HG02885 (cell line): ENCODE results near the gene RNF34.

ENCODE experiments used
- ATAC-seq: cut with Tn5 transposase; IDR thresholded peaks from one replicate; pipeline ENCODE4 v1.9.1; 2021; ENCODE audit warnings: mild to moderate bottlenecking; ENCODE audit not compliant: unreplicated experiment, poor library complexity

Gene RNF34

DNA sequence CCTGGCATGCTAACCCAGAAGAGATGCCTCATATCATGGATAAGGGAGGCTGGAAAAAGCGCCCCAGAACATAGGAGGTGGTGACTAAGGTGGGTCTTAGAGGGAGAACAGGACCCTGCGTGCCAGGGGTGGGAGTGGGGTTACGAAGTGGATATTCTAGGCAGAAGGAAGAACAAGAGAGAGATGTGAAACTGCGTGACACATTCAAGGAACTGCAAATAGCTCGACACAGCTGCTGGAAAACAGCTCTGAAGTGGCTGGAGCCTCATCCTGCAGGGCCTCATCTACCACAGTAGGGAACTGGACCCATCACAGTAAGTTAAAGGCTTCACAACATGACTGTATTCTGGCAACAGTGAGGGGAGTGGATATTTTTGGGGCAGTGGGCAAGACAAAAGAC, 61.1 kb downstream of the RNF34 start:
- ATAC-seq: no peak

DNA sequence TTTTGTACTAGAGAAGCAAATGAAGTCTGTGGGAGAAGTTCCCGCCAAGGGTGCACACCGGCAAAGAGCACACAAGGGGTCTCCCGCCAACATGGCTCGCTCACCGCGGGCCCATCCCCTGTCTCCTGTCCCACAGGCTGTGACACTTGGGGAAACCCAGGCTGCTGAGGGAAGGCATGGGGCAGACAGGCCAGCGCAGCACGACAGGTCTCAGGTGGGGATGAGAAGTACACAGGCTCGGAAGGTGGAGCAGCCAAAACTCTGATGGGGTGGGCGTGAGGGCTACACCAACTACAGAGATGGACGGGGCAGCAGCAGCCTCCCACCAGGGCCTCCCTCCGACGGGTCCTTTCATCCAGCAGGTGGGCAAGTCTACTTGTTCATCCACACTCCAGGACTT, 64.4 kb downstream of the RNF34 start:
- ATAC-seq: no peak

DNA sequence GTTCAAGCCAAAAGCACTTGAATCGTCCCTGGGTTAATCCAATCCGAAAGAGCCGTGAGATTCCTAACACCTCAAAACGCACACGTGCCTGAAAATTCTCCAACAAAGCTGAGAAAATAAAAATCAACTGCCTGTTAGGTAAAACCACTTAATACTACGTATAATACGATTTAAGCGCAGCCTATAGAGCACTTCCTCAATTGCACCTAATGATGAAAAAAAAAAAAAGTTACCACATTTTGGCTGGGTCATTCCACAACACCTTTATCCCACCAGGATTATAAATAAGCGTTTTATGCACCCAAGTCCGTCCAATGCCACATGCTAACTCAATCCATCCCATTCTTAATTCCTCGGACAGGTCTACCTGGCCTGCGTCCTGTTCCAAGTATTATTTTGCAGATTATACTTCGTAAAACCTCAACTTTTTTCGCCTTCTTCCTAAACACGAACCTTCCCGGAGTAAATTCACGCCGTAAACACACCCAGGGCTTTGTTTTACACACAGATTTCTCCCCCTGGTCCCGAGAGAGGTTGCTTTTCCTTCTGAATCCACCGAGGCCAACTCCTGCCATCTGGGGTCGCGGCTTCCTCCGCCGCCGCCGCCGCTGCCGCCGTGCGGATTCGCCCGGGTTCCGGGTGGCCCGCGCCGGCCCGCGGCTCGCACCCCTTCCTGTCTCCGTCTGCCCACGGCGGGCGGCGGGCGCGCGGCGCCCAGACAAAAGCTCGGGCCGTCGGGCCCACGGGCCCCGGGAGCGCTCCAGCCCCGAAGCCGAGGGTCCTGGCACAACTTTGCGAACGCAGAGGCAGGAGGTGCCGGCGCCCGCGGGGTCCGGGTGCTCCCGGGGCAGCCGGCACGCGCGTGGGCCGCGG, 66.2 kb downstream of the RNF34 start:
- peak; percentile 18 for ATAC-seq

DNA sequence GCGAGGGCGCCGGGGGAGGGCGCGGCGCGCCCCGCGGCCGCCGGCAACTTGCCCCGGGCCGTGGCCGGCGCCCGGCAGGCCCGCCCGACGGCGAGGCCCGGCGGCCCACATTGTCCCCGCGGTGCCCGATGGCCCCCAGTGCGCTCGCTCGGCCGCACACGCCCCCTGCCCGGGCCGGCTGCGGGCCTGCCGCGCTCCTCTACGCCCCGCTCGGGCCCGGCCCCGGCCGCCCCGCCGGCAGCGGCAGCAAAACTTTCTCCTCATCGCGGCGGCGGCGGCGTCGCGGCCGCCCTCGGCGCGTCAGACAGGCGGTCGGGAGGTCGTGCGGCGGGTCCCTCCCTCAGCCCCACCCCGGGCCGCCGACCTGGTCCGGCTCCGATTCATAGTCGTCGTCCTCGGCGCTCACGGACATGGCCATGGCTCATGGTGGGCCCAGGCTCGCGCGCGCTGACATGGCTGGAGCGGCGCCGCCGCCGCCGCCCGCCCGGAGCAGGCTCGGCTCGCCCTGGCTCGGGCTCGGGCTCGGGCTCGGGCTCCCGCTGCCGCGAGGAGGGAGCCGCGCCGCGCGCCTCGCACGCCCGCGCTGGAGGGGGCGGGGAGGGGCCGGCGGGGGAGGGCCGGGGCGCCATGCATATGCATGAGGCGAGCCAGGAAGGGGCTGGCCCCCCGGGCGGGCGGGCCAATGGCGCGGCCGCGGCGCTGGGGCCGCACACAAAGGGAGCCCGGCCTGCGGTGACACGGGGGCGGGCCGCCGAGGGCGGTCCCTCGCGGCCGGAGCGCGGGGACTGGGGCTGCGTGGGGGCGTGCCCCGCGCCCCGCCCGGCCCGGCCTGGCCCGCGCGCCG, 67.1 kb downstream of the RNF34 start:
- peak; percentile 86 for ATAC-seq

DNA sequence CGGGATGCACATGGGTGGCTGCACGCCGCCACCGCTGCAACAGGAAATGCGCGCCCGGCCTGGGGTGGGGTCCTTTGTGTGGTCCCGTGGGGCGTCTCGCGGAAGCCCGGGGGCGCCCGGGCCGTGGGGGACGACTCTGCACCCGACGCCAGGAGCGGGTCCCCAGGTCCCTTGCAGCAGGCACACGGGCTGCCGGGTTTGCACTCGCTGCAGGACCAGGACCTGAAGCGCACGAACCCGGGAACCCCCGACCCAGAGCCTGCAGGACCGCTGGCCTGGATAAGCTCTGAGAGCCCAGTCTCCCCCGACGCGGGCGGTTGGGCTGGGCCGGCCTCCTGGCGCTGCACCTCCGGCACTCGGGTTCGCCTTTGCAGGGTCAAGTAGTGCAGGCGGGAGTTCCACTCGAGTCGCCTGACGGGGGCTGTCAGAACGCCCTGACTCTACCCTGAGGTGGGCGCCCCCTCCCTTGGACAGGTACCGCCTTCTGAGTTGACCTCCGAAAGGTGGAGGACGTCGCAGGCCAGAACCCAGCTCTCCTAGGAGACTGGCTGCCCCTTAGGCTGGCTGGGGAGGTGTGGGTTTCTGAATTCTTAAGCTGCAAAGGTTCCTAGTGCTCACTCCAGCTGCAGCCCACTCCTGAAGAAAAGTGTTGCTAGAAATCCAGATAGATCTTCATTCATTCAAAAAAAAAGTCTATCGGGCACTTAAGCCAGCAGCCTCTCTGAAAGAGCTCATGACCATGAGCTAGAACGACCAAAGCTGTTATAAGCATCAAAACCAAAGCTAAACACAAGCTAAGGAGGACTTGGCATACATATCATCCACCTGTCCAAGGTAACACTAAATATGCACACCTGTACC, 68.0 kb downstream of the RNF34 start:
- ATAC-seq: no peak

DNA sequence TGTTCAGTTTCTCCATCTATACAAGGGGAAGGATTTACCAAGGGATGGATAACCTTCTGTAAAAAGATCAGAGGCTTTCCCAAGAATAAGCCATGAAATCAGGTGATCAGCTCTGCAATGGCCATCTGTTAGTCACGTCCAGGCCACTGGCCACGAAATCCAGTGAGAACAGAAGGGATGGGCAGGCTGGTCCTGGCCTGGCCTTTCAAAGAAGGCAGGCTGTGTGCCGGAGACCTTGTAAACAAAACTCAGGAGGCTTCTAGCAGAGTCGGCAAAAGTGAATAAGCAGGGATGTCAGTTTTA, 68.5 kb downstream of the RNF34 start:
- ATAC-seq: no peak

DNA sequence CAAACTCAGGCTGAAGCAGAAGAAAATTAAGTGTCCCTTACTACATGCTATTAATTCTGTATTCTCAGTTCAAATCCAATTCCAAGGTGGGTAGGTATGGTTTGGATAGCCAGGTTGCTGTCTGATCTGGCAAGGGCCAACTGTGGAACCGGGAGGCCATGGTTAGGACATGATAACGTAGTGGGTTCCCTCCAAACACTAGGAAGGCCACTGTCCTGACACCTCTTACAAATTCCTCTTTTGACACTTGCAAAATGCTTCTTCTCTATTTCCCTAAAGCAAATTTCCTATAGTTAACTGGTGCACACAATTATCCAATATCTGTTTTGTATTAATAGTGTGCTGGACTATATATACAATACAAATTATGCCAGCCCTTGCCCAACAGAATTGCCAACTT, 70.8 kb downstream of the RNF34 start:
- no peak for ATAC-seq

DNA sequence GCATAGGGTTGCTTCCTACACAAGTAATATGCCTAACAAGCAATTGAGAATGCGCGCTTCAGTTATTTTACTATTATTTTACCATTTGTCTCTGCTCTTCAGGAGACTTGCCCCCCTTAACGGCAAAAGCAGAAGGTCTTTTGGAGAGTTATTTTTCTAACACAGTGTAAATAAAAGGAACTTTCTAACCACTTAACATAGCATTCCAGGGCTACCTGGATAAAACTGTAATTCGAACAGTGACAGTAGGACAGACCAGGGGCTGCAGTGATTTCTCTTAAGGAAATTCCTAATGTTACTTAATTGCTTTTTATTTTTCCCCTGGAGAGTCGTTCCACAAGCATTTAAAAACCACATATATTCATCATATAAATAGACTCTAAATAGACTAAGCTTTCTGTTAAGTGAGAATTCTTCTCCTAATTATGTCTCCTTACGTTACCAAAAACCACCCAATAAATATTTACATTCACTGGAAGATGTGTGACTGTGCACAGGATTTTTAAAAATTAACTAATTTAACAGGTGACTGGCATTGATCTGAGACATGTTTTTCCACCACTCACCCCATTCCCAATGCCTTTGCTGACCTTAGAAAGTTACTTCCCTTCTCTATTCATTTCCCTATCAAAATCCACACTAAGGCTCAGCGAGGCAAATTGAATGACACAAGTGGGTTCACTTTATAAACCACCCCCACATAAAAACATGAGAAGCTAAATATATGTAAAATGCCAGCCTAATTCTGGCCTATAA, 72.4 kb downstream of the RNF34 start:
- no peak for ATAC-seq
